SH-SY5Y (cell line): ENCODE measurements around the gene LONRF2.

Experiments used
- GATA2 ChIP-seq: IDR thresholded peaks from 2 replicates; pipeline ENCODE4 v1.6.1; 2011; ENCODE audit warnings: mild to moderate bottlenecking, low read depth, low read length
- GATA3 ChIP-seq: IDR thresholded peaks from 2 replicates; pipeline ENCODE4 v1.6.1; 2011; ENCODE audit warnings: low read depth, mild to moderate bottlenecking, low read length, moderate library complexity

The LONRF2 gene

GRCh38 chr2:100309973-100310719, 12.2 kb downstream of the LONRF2 start:
- TF ChIP-seq GATA3 (no peak), GATA2 (no peak)

DNA sequence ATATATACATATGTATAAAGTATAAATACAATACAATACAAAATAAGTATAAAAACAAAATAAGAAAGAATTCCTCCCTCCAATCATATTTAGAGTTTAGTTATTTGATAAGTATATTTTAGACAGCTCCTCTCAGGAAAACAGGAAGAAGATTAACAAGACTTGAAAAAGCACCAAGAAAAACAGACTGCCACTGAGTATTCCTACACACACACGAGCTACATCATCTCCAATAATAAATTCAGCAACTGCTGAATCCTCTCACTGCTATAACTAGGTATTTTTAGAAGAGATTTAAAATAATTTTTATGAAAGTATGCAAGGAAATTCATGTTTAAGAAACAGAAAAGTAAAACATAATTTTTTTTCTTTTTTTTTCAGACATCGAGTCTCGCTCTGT, 13.0 kb downstream of the LONRF2 start:
- no peak for TF ChIP-seq GATA3
- no peak for TF ChIP-seq GATA2

- TF ChIP-seq GATA2 = no peak
Measured at GRCh38 chr2:100303744-100304143, 18.6 kb downstream of the LONRF2 start.

- TF ChIP-seq GATA2 = no peak
- TF ChIP-seq GATA3 = no peak
Measured at GRCh38 chr2:100302585-100302892, 19.8 kb downstream of the LONRF2 start.

DNA sequence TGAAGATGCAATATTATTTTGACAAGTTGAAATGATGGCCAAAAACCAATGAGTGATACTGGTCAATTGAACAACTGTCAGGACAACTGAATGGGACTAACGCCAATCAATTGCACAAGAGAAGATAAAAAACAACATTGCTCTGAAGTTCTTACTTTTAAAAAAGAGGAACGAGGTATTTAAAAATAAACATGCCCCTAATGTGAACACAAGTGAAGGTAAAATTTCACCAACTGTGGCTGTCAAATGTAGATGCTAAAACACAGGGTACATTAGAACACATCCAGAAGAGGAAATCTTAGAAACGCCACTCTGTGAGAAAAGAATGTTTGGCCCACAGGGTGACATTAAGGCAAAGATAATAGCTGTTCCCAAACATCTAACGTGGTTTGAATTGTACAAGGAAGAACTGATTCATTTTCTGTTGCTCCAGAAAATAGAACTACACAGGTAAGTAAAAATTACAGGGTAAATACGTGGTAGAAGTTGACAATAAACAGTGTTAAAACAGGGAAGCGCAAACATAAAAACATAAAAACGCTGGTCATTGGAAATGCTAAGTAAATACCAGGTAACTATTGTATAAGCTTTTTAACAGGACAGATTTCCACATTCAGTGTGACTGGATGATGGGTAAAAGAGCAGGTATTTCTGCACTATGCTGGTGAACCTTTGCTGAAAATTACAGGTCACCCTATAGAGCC, 20.3 kb downstream of the LONRF2 start:
- TF ChIP-seq GATA2 (no peak), GATA3 (no peak)

- TF ChIP-seq GATA3 = no peak
- no peak for TF ChIP-seq GATA2
Measured at GRCh38 chr2:100299548-100299947, 22.8 kb downstream of the LONRF2 start.

GRCh38 chr2:100297511-100297910, 24.8 kb downstream of the LONRF2 start:
- TF ChIP-seq GATA2 (no peak), GATA3 (no peak)

GRCh38 chr2:100294162-100294497, 28.2 kb downstream of the LONRF2 start:
- TF ChIP-seq GATA3 (no peak), GATA2 (no peak)

GRCh38 chr2:100293341-100294161, 28.8 kb downstream of the LONRF2 start:
- TF ChIP-seq GATA3 (no peak), GATA2 (no peak)

- TF ChIP-seq GATA2 (peak; percentile 56), GATA3 (no peak)
Measured at GRCh38 chr2:100292022-100292580, 30.2 kb downstream of the LONRF2 start.

DNA sequence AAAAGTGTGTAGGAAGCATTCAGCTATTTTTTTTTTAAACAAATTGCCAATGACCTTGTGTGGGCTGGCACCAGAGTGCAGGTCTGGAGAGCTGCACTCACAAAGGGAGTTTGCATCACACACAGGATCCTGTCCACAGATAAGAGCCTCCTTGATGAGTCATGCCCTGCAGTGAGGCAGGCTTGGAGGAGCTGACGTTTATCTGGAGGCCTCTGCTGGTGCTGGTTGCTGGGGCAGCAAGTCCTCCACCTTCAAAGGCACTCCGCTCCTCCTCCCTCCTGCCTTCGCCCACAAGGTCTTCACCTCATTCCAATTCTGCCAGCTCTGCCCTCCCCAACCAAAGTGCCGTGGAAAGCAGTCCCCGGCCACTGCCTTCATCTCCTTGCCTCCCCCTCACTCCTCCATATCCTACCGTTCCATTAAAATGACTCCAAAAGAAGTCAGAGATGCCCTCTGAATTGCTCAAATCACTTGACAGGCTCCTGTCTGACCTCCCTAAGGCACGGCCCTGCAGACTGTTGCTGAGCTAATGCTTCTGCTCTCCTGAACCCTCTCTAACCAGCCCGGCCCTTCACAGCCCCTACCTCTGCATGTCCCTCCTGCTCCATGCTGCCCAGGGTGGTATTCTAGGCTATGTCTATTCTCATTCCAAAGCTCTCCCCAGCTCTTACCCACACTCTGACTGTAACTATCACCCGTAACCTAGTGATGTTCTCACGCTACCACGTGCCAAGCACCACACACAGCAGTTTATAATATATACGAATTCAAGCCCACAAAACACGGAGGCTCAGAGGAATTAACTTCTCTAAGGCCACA, 30.9 kb downstream of the LONRF2 start:
- no peak for TF ChIP-seq GATA3
- peak; percentile 68 for TF ChIP-seq GATA2

GRCh38 chr2:100290718-100291151, 31.6 kb downstream of the LONRF2 start:
- TF ChIP-seq GATA2 (no peak), GATA3 (no peak)

- TF ChIP-seq GATA2 = no peak
- no peak for TF ChIP-seq GATA3
Measured at GRCh38 chr2:100289020-100289419, 33.3 kb downstream of the LONRF2 start.
